ENCODE data around the gene NSMCE3. TPM values are rescaled to one million over a fixed set of nuclear protein-coding genes. Genes with fewer than 3 reads are reported as not detected.

The NSMCE3 gene
- total and polyA plus RNA-seq, 9 of the 15 experiments (the other 6 are each of a cell fraction or from before 2014, with no cell fraction given), result 0.92 to 8.4 (median 5.4) TPM

DNA sequence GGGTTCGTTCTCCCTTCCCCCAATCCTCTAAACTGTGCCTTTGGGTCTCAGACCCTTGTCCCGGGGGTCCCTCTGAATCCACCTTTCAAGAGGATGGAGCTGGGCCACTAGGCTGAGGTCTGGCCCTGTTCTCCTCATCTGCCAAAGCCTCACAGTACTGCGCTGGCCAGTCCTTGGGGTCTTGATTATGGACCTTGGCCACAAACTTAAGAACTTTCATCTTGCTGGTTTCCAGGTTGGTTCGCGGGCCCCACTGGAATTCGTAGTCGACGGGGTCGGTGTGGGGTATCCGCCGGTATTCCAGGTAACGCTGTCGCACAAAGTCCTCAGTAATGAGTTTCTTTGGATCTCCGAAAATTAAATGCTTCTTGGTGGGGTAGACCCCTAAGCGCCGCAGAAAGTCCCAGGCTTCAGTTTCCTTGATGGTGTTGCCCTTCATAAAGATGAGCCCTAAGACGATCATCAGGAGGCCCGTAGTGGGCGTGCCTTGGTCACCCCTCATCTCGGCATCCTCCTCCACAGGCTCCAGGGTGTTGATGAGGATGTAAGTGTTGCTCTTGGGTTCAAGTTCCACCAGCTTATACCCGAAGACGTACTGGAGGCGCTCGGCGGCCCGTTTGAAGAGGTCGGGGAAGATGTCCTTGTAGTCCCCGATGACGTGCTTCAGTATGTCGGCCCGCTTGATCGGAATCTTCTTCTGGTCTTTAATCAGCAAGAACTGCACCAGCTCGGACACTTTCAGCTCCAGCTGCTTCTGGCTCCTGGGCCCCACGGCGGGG lies 727 bp downstream of the NSMCE3 start:
- DNase-seq (ENCODE audit: extremely low read depth in 1 of 4, low spot score in 3 of 4), result peak; percentile 25 to 47 (median 32)
- WGBS (ENCODE audit: insufficient coverage, low coverage, missing lambda C conversion rate), result 4% methylated on average over 33 of the region's 35 CpGs
- in situ Hi-C loops (cut with MboI) (no loop called here), intact Hi-C loops (cut with micrococcal nuclease) (no loop called here)
- no peak for FAIRE-seq
- Histone ChIP-seq H3K4me2 (ENCODE audit: insufficient read depth, low read length) (peak overlapping the region; percentile 98), H3K36me3 (ENCODE audit: control insufficient read depth, insufficient read depth, low read length) (no peaks in the 10 kb centered on the region), H3K9me3 (replicated peaks; ENCODE audit: control insufficient read depth, insufficient read depth, low read depth, low read length) (no peaks in the 10 kb centered on the region), H2AFZ (ENCODE audit: low read depth, low read length) (peak overlapping the region; percentile 99), H3K79me2 (ENCODE audit: control insufficient read depth, insufficient read depth, low read length) (peaks cover 13% of the 10 kb centered on the region), H3K4me3 (peak overlapping the region; percentile 95), H3K27me3 (ENCODE audit: control insufficient read depth in 2 of 2, insufficient read depth in 2 of 2, low read length in 2 of 2) (no peaks in the 10 kb centered on the region), H3K4me1 (replicated peaks in 1 of 2; ENCODE audit: control insufficient read depth in 2 of 2, insufficient read depth in 2 of 2, low read length in 2 of 2) (peaks cover 0 to 7% of the 10 kb centered on the region in 2 experiments; a peak in 3 of 5 replicates), H3K9ac (ENCODE audit: insufficient read depth in 1 of 2, low read depth in 2 of 2, low read length in 2 of 2) (peak overlapping the region; percentile 67 to 92), H3K27ac (ENCODE audit: extremely low read depth, low read depth, low read length) (peak overlapping the region; percentile 71; the same call in 2 of the 3 replicates), H3K9me1 (ENCODE audit: control insufficient read depth, insufficient read depth, low read length) (no peaks in the 10 kb centered on the region), H4K20me1 (replicated peaks; ENCODE audit: control insufficient read depth, insufficient read depth, low read length) (no peaks in the 10 kb centered on the region; the same call in 1 of the 2 replicates)
- ChIA-PET CTCF (ENCODE audit: low intra/inter-chr PET ratio) (no interaction called here), POLR2A (interaction anchor here (0.6 to 1.3 kb wide), 2 partner anchors 10 to 45 kb away, joined by 3 to 4 read pairs; no protein-coding TSS in a partner anchor)
- 0 out of 2 replicates have a peak, but pooled peaks have one; percentile 26 for TF ChIP-seq CREM (IDR thresholded peaks at IDR 0.05; ENCODE audit: low read depth)
- TF ChIP-seq SAP30 (IDR thresholded peaks at IDR 0.05; ENCODE audit: borderline replicate concordance, insufficient read depth, low read depth, low read length, poor library complexity, severe bottlenecking), result peak; percentile 56
- peak in 1 of 2 experiments; percentile 19; a peak in 1 of 4 replicates for TF ChIP-seq KDM1A (IDR thresholded peaks at IDR 0.05)
- TF ChIP-seq LEF1 (IDR thresholded peaks at IDR 0.05), result no peak
- TF ChIP-seq, protein P1, sequence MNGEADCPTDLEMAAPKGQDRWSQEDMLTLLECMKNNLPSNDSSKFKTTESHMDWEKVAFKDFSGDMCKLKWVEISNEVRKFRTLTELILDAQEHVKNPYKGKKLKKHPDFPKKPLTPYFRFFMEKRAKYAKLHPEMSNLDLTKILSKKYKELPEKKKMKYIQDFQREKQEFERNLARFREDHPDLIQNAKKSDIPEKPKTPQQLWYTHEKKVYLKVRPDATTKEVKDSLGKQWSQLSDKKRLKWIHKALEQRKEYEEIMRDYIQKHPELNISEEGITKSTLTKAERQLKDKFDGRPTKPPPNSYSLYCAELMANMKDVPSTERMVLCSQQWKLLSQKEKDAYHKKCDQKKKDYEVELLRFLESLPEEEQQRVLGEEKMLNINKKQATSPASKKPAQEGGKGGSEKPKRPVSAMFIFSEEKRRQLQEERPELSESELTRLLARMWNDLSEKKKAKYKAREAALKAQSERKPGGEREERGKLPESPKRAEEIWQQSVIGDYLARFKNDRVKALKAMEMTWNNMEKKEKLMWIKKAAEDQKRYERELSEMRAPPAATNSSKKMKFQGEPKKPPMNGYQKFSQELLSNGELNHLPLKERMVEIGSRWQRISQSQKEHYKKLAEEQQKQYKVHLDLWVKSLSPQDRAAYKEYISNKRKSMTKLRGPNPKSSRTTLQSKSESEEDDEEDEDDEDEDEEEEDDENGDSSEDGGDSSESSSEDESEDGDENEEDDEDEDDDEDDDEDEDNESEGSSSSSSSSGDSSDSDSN (IDR thresholded peaks at IDR 0.05; ENCODE audit: borderline replicate concordance in 1 of 2, low read depth in 2 of 2, low read length in 2 of 2), result 0 out of 4 replicates have a peak, but pooled peaks of 1 of the 2 experiments have one; percentile 3
- TF ChIP-seq POLR3A (IDR thresholded peaks at IDR 0.05; ENCODE audit: borderline replicate concordance, extremely low read depth, insufficient read depth, insufficient read length), result no peak
- TF ChIP-seq, protein P2, sequence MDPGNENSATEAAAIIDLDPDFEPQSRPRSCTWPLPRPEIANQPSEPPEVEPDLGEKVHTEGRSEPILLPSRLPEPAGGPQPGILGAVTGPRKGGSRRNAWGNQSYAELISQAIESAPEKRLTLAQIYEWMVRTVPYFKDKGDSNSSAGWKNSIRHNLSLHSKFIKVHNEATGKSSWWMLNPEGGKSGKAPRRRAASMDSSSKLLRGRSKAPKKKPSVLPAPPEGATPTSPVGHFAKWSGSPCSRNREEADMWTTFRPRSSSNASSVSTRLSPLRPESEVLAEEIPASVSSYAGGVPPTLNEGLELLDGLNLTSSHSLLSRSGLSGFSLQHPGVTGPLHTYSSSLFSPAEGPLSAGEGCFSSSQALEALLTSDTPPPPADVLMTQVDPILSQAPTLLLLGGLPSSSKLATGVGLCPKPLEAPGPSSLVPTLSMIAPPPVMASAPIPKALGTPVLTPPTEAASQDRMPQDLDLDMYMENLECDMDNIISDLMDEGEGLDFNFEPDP (CRISPR knock-in tag; IDR thresholded peaks at IDR 0.05), result no peak
- TF ChIP-seq NFE2 (IDR thresholded peaks at IDR 0.05; ENCODE audit: low read depth), result no peak
- TF ChIP-seq ZBTB7A (IDR thresholded peaks at IDR 0.05; ENCODE audit: borderline replicate concordance, control insufficient read depth, low read depth, low read length), result peak; percentile 2; the same call in 1 of the 2 replicates
- TF ChIP-seq DPF2 (IDR thresholded peaks at IDR 0.05), result no peak
- peak; percentile 73 for TF ChIP-seq CTBP1 (IDR thresholded peaks at IDR 0.05; ENCODE audit: borderline replicate concordance)
- peak in 1 of 2 experiments; percentile 68; a peak in 1 of 4 replicates for TF ChIP-seq RCOR1 (IDR thresholded peaks at IDR 0.05; ENCODE audit: borderline replicate concordance in 1 of 2, low read depth in 2 of 2, low read length in 2 of 2)
- no peak for TF ChIP-seq FOXK2 (conservative IDR thresholded peaks at IDR 0.05 in 1 of 2, IDR thresholded peaks at IDR 0.05 in 1 of 2; ENCODE audit: low read depth in 2 of 2)
- TSS peak; percentile 76 for BruUV-seq (replicated peaks)
- peak; percentile 71 for ATAC-seq

Measured in K562 (cell line).